Heart left ventricle (tissue), 16 donors: Measurements from ENCODE around the gene PPP2R5D. TPM values are rescaled to one million over a fixed set of nuclear protein-coding genes. Genes with fewer than 3 reads are reported as not detected.

ENCODE experiments used
- ATAC-seq, 4 donors: fragments of 200-7000 bp; cut with Tn5 transposase; one replicate each; pipeline ENCODE4 v1.9.1; 2020 to 2022; ENCODE audit warnings: moderate library complexity in 4 of 4, mild to moderate bottlenecking in 3 of 4, moderate number of reproducible peaks in 1 of 4
- DNase-seq, 5 donors: peaks; one replicate each; pipeline ENCODE4 v3.0.0-alpha.2; 2020
- H3K27ac ChIP-seq, 12 donors: fragments of 200-600 bp; sonication (generic) in 4 of 12; one replicate each; pipeline versions ENCODE4 v1.5.0 to v1.8.0; 2016 to 2022; ENCODE audit warnings: mild to moderate bottlenecking in 2 of 12
- H3K27me3 ChIP-seq, 9 donors: fragments of 200-600 bp; sonication (generic) in 2 of 9; one replicate each; pipeline versions ENCODE4 v1.5.1 to v1.8.0; 2016 to 2022; ENCODE audit warnings: mild to moderate bottlenecking in 3 of 9
- H3K36me3 ChIP-seq, 9 donors: fragments of 200-600 bp; sonication (generic) in 2 of 9; one replicate each; pipeline versions ENCODE4 v1.5.0 to v1.8.0; 2018 to 2022; ENCODE audit warnings: mild to moderate bottlenecking in 2 of 9
- H3K4me1 ChIP-seq, 12 donors: fragments of 200-600 bp; sonication (generic) in 4 of 12; one replicate each; pipeline versions ENCODE4 v1.5.0 to v1.8.0; 2016 to 2022; ENCODE audit warnings: mild to moderate bottlenecking in 3 of 12
- H3K4me3 ChIP-seq, 12 donors: fragments of 200-600 bp; sonication (generic) in 4 of 12; one replicate each; pipeline versions ENCODE4 v1.5.0 to v1.8.0; 2017 to 2022; ENCODE audit warnings: mild to moderate bottlenecking in 9 of 12, moderate library complexity in 4 of 12
- H3K9me3 ChIP-seq, 12 donors: fragments of 200-600 bp; sonication (generic) in 4 of 12; one replicate each; pipeline versions ENCODE4 v1.5.0 to v1.8.0; 2016 to 2022; ENCODE audit warnings: mild to moderate bottlenecking in 1 of 12
- CTCF ChIP-seq, 12 donors: fragments of 200-600 bp; sonication (generic) in 4 of 12; IDR thresholded peaks; one replicate each; pipeline versions ENCODE4 v1.5.0 to v1.8.0; 2018 to 2022; ENCODE audit warnings: antibody characterized with exemption in 12 of 12, mild to moderate bottlenecking in 5 of 12
- POLR2A ChIP-seq, 2 donors: fragments of 450-650 bp; IDR thresholded peaks; one replicate each; pipeline ENCODE4 v1.6.1; 2017; ENCODE audit warnings: antibody characterized with exemption in 2 of 2, mild to moderate bottlenecking in 2 of 2, moderate library complexity in 2 of 2
- WGBS, 4 donors: extraction: QIAGEN DNeasy Blood & Tissue Kit in 2 of 4; methylation state at CpG; one replicate each; pipeline versions ENCODE4 v1.1.5 to v1.1.7; 2013 to 2018; 5-methylcytosine and 5-hydroxymethylcytosine counted together
- intact Hi-C, 10 donors: fragments of 100-400 bp; cut with DNase I; formaldehyde crosslinking; loops; one replicate each; pipeline versions ENCODE4 v1.11.1 to v1.14.2; 2022
- polyA plus RNA-seq, 2 donors: library from polyadenylated mRNA; stranded (reverse); fragments of 200-250 nt; gene quantifications; one replicate each; pipeline ENCODE4 v1.2.3, GENCODE V29; 2013
- total RNA-seq, 9 donors: library from RNA; depleted of rRNA in 2 of 9; stranded (reverse); fragments of >200 nt in 2 of 9; fragmentation: NEBNext Ultra II Directional in 3 of 9; extraction: Animal tissue kit (Norgen Biotek cat#: 25700) in 3 of 9; gene quantifications; one replicate each; pipeline versions ENCODE4 v1.1.0 to v1.2.4, GENCODE V29; 2016 to 2023
- donor health status: ischemic (EF 13 %, LVEDD 7.1; RV severe dilation, severe dysfunction).
- donor health status: healthy with polysubstance abuse.
- donor health status: DM: no; HTN: yes; CAD: no.
- donor health status: DM: no; HTN: no; CAD: no.
- donor health status: ischemic (EF 25% LVEDD 6.9; RV normal size, moderate dysfunction).
- donor health status: ischemic (EF 25% LVEDD 5.7; RV mildly dilated, moderate dysfunction).
- donor health status: healthy.
- donor health status: DM: yes; HTN: yes; CAD: no.
- donor health status: ischemic (EF 35%, LVEDD 5.7; RV mildly dilated, moderate dysfunction).
- donor health status: nonischemic (EF 11% LVEDD 7.7; RV severe dilation, severe dysfunction).
- donor health status: DM: yes; HTN: yes; CAD: no.
- donor health status: PGD.
- donor health status: ischemic (EF 29% LVEDD 5.4; RV normal size, mild dysfunction).
- donor health status: nonischemic (EF 23%, LVEDD 6.1; RV moderate dilation, normal function).

The PPP2R5D gene
- total and polyA plus RNA-seq, 11 donors: 21.4 to 51.3 (median 35.1) TPM

- H3K9me3 ChIP-seq: no peaks in the 10 kb centered on the region
- H3K4me3 ChIP-seq: no peak overlapping the region
- DNase-seq (no peak), ATAC-seq (no peak)
- intact Hi-C loops: no loop called here
- H3K27me3 ChIP-seq: peaks cover 0 to 6% (median 0%) of the 10 kb centered on the region in 9 donors
- H3K36me3 ChIP-seq: peaks cover 0 to 11% (median under 1%) of the 10 kb centered on the region in 9 donors
- peaks cover 4 to 18% (median 13%) of the 10 kb centered on the region in 12 donors for H3K4me1 ChIP-seq
- H3K27ac ChIP-seq: no peak overlapping the region
- WGBS, 4 donors: 85 to 91% (median 87%) methylated on average over 8 of the region's 8 CpGs
- TF ChIP-seq POLR2A (IDR thresholded peaks at IDR 0.05): no peak
Measured at GRCh38 chr6:42958125-42958524, 26.2 kb upstream of the PPP2R5D start.

GRCh38 chr6:42959917-42960242, 24.5 kb upstream of the PPP2R5D start:
- Histone ChIP-seq H3K9me3 (no peaks in the 10 kb centered on the region), H3K27ac (peak overlapping the region in 2 of 12 donors; percentile 47 to 75), H3K36me3 (peaks cover 0 to 25% (median 15%) of the 10 kb centered on the region in 9 donors), H3K4me3 (peak overlapping the region; percentile 23 to 63 (median 51)), H3K4me1 (peaks cover 4 to 18% (median 13%) of the 10 kb centered on the region in 12 donors), H3K27me3 (peaks cover 0 to 6% (median 0%) of the 10 kb centered on the region in 9 donors)
- ATAC-seq (peak in 3 of 4 donors; percentile 41 to 63 (median 42)), DNase-seq (no peak)
- WGBS, 4 donors: 20 to 28% (median 23%) methylated on average over 13 of the region's 13 CpGs
- no peak for TF ChIP-seq POLR2A (IDR thresholded peaks at IDR 0.05)
- no peak for TF ChIP-seq CTCF (IDR thresholded peaks at IDR 0.05)
- intact Hi-C loops: no loop called here

- H3K27me3 ChIP-seq: peaks cover 0 to 6% (median 0%) of the 10 kb centered on the region in 9 donors
- peak; percentile 50 to 90 (median 80) for ATAC-seq
- intact Hi-C loops: no loop called here
- TF ChIP-seq POLR2A (IDR thresholded peaks at IDR 0.05) (peak in 1 of 2 donors; percentile 18), CTCF (IDR thresholded peaks at IDR 0.05) (no peak)
- peak within 1 kb of the TSS; percentile 23 to 63 (median 51) for H3K4me3 ChIP-seq
- peaks cover 0 to 30% (median 21%) of the 10 kb centered on the region in 9 donors for H3K36me3 ChIP-seq
- no peaks in the 10 kb centered on the region for H3K9me3 ChIP-seq
- 2 to 5% (median 3%) methylated on average over 21 to 62 of the region's 62 CpGs for WGBS, 4 donors
- peaks cover 4 to 18% (median 13%) of the 10 kb centered on the region in 12 donors for H3K4me1 ChIP-seq
- peak; percentile 35 to 79 (median 71) for DNase-seq
- H3K27ac ChIP-seq: peak within 1 kb of the TSS in 4 of 12 donors; percentile 19 to 75 (median 35)
Measured at GRCh38 chr6:42960243-42961019, 23.9 kb upstream of the PPP2R5D start, which contains the start of gene GNMT. Gene GNMT, plus strand, starts transcription at chr6:42960754. Its CDS starts 14 bp downstream, at chr6:42960768.

- DNase-seq (no peak), ATAC-seq (peak in 1 of 4 donors; percentile 13)
- H3K4me3 ChIP-seq: peak overlapping the region; percentile 23 to 63 (median 51)
- peaks cover 0 to 6% (median 0%) of the 10 kb centered on the region in 9 donors for H3K27me3 ChIP-seq
- H3K9me3 ChIP-seq: no peaks in the 10 kb centered on the region
- TF ChIP-seq POLR2A (IDR thresholded peaks at IDR 0.05) (no peak), CTCF (IDR thresholded peaks at IDR 0.05) (no peak)
- H3K4me1 ChIP-seq: peaks cover 4 to 18% (median 13%) of the 10 kb centered on the region in 12 donors
- peak overlapping the region in 4 of 12 donors; percentile 19 to 75 (median 35) for H3K27ac ChIP-seq
- peaks cover 0 to 36% (median 27%) of the 10 kb centered on the region in 9 donors for H3K36me3 ChIP-seq
- intact Hi-C loops: no loop called here
- WGBS, 4 donors: 26 to 37% (median 30%) methylated on average over 3 to 15 of the region's 15 CpGs
Measured at GRCh38 chr6:42961020-42961470, 23.3 kb upstream of the PPP2R5D start.
